ENCODE measurements around the gene MKRN2. TPM values are rescaled to one million over a fixed set of nuclear protein-coding genes. Genes with fewer than 3 reads are reported as not detected.

Gene MKRN2
- polyA plus RNA-seq, 2 of the 4 experiments (the other 2 are of a cell fraction): 19.0 to 34.3 TPM

GRCh38 chr3:12513694-12514446, 43.0 kb upstream of the MKRN2 start:
- 96% methylated on average over 5 of the region's 5 CpGs for WGBS (ENCODE audit: missing lambda C conversion rate)
- no peak overlapping the region for H3K27ac ChIP-seq
- CTCF ChIA-PET: interaction anchor here (0.9 to 1.3 kb wide), 2 partner anchors 34 to 383 kb away, joined by 3 read pairs; no protein-coding TSS in a partner anchor
- ATAC-seq (no peak), DNase-seq (ENCODE audit: low read depth in 1 of 2, low spot score in 1 of 2) (no peak), FAIRE-seq (no peak)
- H3K4me3 ChIP-seq: no peak overlapping the region
- no peaks in the 10 kb centered on the region for H3K4me1 ChIP-seq
- no peaks in the 10 kb centered on the region for H3K9me3 ChIP-seq
- TF ChIP-seq TFCP2L1 (CRISPR knock-in tag; IDR thresholded peaks at IDR 0.05): no peak
- POLR2A ChIA-PET: no interaction called here
- no peak overlapping the region for H3K4me2 ChIP-seq

DNA sequence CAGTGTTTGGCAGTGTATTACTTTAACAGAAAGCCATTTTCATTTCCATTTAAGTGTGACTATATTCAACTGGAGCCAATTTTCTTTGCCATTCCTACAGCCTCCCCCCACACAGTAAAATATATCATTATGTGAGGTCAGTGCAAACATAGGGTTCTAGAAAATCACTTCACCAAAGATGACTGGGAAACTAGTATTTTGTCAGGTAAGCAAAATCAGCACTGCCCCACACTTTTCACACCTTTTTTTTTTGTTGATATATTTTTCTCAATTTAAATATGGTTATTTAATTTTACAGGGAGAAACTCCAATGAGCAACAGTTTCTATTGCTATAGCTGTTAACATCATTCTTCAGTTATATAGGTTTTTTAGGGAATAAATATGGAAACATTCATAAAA, 41.3 kb upstream of the MKRN2 start:
- ATAC-seq (no peak), DNase-seq (ENCODE audit: low read depth in 1 of 2, low spot score in 1 of 2) (no peak), FAIRE-seq (no peak)
- no peaks in the 10 kb centered on the region for H3K9me3 ChIP-seq
- H3K4me3 ChIP-seq: no peak overlapping the region
- no peak overlapping the region for H3K4me2 ChIP-seq
- ChIA-PET POLR2A (no interaction called here), CTCF (no interaction called here)
- no peak overlapping the region for H3K27ac ChIP-seq
- TF ChIP-seq RAD21 (conservative IDR thresholded peaks at IDR 0.05 in 1 of 2, IDR thresholded peaks at IDR 0.05 in 1 of 2): no peak
- peak; percentile 76 for TF ChIP-seq MAFK (IDR thresholded peaks at IDR 0.05; ENCODE audit: partially characterized antibody)
- no peak for TF ChIP-seq PHF8 (IDR thresholded peaks at IDR 0.05; ENCODE audit: borderline replicate concordance, low read depth)
- no peaks in the 10 kb centered on the region for H3K4me1 ChIP-seq

- WGBS (ENCODE audit: missing lambda C conversion rate): 95% methylated on average over 11 of the region's 11 CpGs
- POLR2A ChIA-PET: no interaction called here
Observed at GRCh38 chr3:12516873-12517272, 40.0 kb upstream of the MKRN2 start.

More at GRCh38 chr3:12516873-12517272, 40.0 kb upstream of the MKRN2 start:
- CTCF ChIA-PET: interaction anchor here (1.4 kb wide), 1 partner anchor 37 kb away, joined by 4 read pairs; no protein-coding TSS in a partner anchor
- H3K4me1 ChIP-seq: no peaks in the 10 kb centered on the region
- ATAC-seq (no peak), FAIRE-seq (no peak), DNase-seq (ENCODE audit: low read depth in 1 of 2, low spot score in 1 of 2) (no peak)
- H3K27ac ChIP-seq: no peak overlapping the region
- H3K9me3 ChIP-seq: no peaks in the 10 kb centered on the region
- TF ChIP-seq POLR2A (IDR thresholded peaks at IDR 0.05; ENCODE audit: low read length) (no peak), REST (IDR thresholded peaks at IDR 0.05) (no peak), MAZ (IDR thresholded peaks at IDR 0.05; ENCODE audit: borderline replicate concordance, low read depth, low read length) (no peak), FOXS1 (CRISPR knock-in tag; IDR thresholded peaks at IDR 0.05) (no peak), CTCF (IDR thresholded peaks at IDR 0.05) (no peak), RCOR1 (IDR thresholded peaks at IDR 0.05; ENCODE audit: low read depth, low read length) (no peak), KDM1A (IDR thresholded peaks at IDR 0.05; ENCODE audit: low read depth) (no peak), RFX5 (IDR thresholded peaks at IDR 0.05) (no peak), SREBF2 (IDR thresholded peaks at IDR 0.05) (no peak), NFE2L2 (conservative IDR thresholded peaks at IDR 0.05; ENCODE audit: low read length) (no peak)
- TF ChIP-seq, protein P1, sequence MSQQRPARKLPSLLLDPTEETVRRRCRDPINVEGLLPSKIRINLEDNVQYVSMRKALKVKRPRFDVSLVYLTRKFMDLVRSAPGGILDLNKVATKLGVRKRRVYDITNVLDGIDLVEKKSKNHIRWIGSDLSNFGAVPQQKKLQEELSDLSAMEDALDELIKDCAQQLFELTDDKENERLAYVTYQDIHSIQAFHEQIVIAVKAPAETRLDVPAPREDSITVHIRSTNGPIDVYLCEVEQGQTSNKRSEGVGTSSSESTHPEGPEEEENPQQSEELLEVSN (IDR thresholded peaks at IDR 0.05; ENCODE audit: borderline replicate concordance, low read depth): no peak
- TF ChIP-seq, protein P2, sequence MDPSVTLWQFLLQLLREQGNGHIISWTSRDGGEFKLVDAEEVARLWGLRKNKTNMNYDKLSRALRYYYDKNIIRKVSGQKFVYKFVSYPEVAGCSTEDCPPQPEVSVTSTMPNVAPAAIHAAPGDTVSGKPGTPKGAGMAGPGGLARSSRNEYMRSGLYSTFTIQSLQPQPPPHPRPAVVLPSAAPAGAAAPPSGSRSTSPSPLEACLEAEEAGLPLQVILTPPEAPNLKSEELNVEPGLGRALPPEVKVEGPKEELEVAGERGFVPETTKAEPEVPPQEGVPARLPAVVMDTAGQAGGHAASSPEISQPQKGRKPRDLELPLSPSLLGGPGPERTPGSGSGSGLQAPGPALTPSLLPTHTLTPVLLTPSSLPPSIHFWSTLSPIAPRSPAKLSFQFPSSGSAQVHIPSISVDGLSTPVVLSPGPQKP (IDR thresholded peaks at IDR 0.05; ENCODE audit: low read depth, low read length): no peak
- no peak overlapping the region for H3K4me3 ChIP-seq
- no peak overlapping the region for H3K4me2 ChIP-seq

Measured in A549 (cell line).